MCF 10A (cell line): Measurements from ENCODE around the gene TNS1. TPM values are rescaled to one million over a fixed set of nuclear protein-coding genes. Genes with fewer than 3 reads are reported as not detected.
A peak's percentile ranks its signal among the peaks of the same experiment; 100 is the strongest.

Source experiments
- BruUV-seq: library from RNA; stranded (reverse); fragments of 400-500 nt; replicated peaks from 2 replicates; lab custom pipeline; 2021; lab: Mats Ljungman, UMichigan
- CTCF ChIA-PET: fragments of 300-600 bp; sonication (Branson Sonifier 250); formaldehyde crosslinking; extraction: SDS; loops from one replicate; lab custom pipeline; 2021; ENCODE audit warnings: antibody characterized with exemption, inconsistent platforms; lab: Yijun Ruan, JAX
- POLR2A ChIA-PET: fragments of 300-600, 350-650 bp; sonication (Branson Sonifier 250); formaldehyde crosslinking; extraction: SDS; loops from one replicate; lab custom pipeline; 2020; ENCODE audit warnings: antibody characterized with exemption, inconsistent platforms; lab: Yijun Ruan, JAX
- DNase-seq: peaks from one replicate; pipeline ENCODE4 v3.0.0-alpha.2; 2018; ENCODE audit not compliant: unreplicated experiment
- H3K27ac Mint-ChIP-seq: one replicate; pipeline ENCODE4 v1.8.0; 2022; ENCODE audit warnings: mild to moderate bottlenecking, low read depth, mixed read lengths; ENCODE audit not compliant: unreplicated experiment
- H3K27me3 Mint-ChIP-seq: one replicate; pipeline ENCODE4 v1.8.0; 2022; ENCODE audit warnings: mixed read lengths; ENCODE audit not compliant: insufficient read depth, unreplicated experiment
- H3K36me3 Mint-ChIP-seq: one replicate; pipeline ENCODE4 v1.8.0; 2022; ENCODE audit warnings: mild to moderate bottlenecking, moderate library complexity, mixed read lengths; ENCODE audit not compliant: insufficient read depth, unreplicated experiment
- H3K4me1 Mint-ChIP-seq: one replicate; pipeline ENCODE4 v1.8.0; 2022; ENCODE audit warnings: mixed read lengths; ENCODE audit not compliant: insufficient read depth, unreplicated experiment
- H3K4me3 Mint-ChIP-seq: one replicate; pipeline ENCODE4 v1.8.0; 2022; ENCODE audit warnings: mild to moderate bottlenecking, moderate library complexity, mixed read lengths; ENCODE audit not compliant: unreplicated experiment
- H3K9me3 Mint-ChIP-seq: one replicate; pipeline ENCODE4 v1.8.0; 2022; ENCODE audit warnings: mixed read lengths; ENCODE audit not compliant: unreplicated experiment
- intact Hi-C: fragments of 100-400 bp; cut with micrococcal nuclease; formaldehyde crosslinking; loops from 2 replicates; pipeline ENCODE4 v1.14.1; 2022
- total RNA-seq: library from RNA; stranded (reverse); gene quantifications from 2 replicates; pipeline ENCODE4 v1.2.3, GENCODE V29; 2022
- TF ChIP-seq, protein P1 (sequence below): fragments of 200-600 bp; IDR thresholded peaks from one replicate; pipeline ENCODE4 v1.8.0; 2022; ENCODE audit warnings: antibody characterized with exemption, mild to moderate bottlenecking; ENCODE audit not compliant: unreplicated experiment

TNS1 gene
- total RNA-seq, 1 experiment from 2014 or later = 3.3 TPM

DNA sequence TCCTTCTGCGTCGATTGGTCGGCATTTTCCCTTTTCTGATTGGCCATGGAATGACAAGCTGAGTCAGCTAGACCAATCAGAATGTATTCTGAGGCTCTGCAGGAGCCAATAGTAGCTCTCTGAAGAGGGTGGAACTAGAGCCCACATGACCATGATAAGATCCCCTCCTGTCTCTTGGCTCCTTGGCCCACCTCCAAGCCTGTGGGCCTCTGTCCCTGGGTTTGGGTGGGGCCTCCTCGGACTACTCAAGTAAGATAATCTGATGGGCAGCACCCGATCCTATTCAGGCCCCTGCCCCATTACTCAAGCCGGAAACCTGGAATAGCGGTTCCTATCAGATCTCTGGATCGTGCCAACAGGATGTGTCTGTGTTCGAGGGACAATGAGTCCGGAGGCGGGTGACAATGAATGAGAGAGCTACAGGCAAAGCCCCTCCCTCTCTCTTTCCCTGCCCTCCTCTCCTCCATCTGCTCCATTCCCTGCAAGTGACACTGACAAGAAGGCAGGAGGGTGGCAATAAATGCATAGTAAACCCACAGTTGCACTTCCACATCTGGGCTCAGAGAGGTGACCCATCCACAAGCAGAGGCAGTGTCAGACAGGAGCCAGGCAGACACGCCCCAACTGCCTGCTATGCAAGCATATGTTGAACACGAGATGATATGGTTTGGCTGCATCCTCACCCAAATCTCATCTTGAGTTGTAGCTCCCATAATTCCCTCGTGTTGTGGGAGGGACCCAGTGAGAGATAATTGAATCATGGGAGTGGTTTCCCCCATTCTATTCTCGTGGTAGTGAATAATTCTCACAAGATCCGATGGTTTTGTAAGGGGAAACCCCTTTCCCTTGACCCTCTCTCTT is 114.7 kb downstream of the TNS1 start:
- CTCF ChIA-PET = interaction anchor here (0.6 to 17.1 kb wide), 31 partner anchors 8 to 234 kb away, joined by 3 to 678 read pairs (median 6); partner anchors contain the start of genes RUFY4 and TNS1
- peaks cover 13% of the 10 kb centered on the region for H3K27me3 Mint-ChIP-seq
- peaks cover 6% of the 10 kb centered on the region for H3K36me3 Mint-ChIP-seq
- BruUV-seq = no TSS peak
- TF ChIP-seq, protein P1, sequence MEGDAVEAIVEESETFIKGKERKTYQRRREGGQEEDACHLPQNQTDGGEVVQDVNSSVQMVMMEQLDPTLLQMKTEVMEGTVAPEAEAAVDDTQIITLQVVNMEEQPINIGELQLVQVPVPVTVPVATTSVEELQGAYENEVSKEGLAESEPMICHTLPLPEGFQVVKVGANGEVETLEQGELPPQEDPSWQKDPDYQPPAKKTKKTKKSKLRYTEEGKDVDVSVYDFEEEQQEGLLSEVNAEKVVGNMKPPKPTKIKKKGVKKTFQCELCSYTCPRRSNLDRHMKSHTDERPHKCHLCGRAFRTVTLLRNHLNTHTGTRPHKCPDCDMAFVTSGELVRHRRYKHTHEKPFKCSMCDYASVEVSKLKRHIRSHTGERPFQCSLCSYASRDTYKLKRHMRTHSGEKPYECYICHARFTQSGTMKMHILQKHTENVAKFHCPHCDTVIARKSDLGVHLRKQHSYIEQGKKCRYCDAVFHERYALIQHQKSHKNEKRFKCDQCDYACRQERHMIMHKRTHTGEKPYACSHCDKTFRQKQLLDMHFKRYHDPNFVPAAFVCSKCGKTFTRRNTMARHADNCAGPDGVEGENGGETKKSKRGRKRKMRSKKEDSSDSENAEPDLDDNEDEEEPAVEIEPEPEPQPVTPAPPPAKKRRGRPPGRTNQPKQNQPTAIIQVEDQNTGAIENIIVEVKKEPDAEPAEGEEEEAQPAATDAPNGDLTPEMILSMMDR = no peak
- DNase-seq = no peak
- intact Hi-C loops = no loop called here
- POLR2A ChIA-PET = interaction anchor here (0.7 kb wide), 1 partner anchor 90 kb away, joined by 3 read pairs; no protein-coding TSS in a partner anchor
- no peaks in the 10 kb centered on the region for H3K9me3 Mint-ChIP-seq
- no peak overlapping the region for H3K27ac Mint-ChIP-seq
- H3K4me3 Mint-ChIP-seq = no peak overlapping the region
- no peaks in the 10 kb centered on the region for H3K4me1 Mint-ChIP-seq

GRCh38 chr2:217886720-217887309 is 116.0 kb downstream of the TNS1 start:
- H3K36me3 Mint-ChIP-seq = peaks cover 6% of the 10 kb centered on the region
- no peak overlapping the region for H3K27ac Mint-ChIP-seq
- ChIA-PET POLR2A (interaction anchor here (0.6 to 1.6 kb wide), 3 partner anchors 96 to 100 kb away, joined by 3 to 8 read pairs (median 6); no protein-coding TSS in a partner anchor), CTCF (interaction anchor here (0.6 to 17.1 kb wide), 73 partner anchors 9 to 884 kb away, joined by 3 to 678 read pairs (median 4); partner anchors contain the start of gene RUFY4)
- TF ChIP-seq, protein P1 = peak; percentile 75
- peaks cover 13% of the 10 kb centered on the region for H3K27me3 Mint-ChIP-seq
- no peaks in the 10 kb centered on the region for H3K4me1 Mint-ChIP-seq
- BruUV-seq = no TSS peak
- intact Hi-C loops = loop anchor here (1.0 kb wide), 4 partner anchors 97 to 147 kb away; no protein-coding TSS in a partner anchor
- H3K9me3 Mint-ChIP-seq = no peaks in the 10 kb centered on the region
- H3K4me3 Mint-ChIP-seq = no peak overlapping the region
- DNase-seq = peak; percentile 87

DNA sequence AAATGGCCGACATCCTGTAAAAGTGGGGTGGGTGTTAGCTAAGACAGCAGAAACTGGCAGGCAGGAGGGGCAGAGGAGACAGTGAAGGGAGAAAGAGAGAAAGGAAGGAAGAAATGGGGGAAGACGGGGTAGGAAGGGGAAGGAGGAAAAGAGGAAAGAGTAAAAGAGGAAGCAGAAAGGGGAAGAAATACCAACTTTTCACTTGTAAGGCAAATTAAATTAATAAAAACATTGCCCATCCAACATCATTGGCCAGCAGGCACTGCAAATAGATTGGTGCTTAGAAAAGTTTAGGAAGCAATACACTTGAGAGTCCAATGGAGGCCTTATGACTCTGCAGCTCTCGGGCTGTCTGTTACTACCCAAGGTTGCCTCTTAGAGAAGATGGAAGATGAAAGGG is 116.7 kb downstream of the TNS1 start:
- intact Hi-C loops = loop anchor here (1.0 kb wide), 4 partner anchors 96 to 148 kb away; no protein-coding TSS in a partner anchor
- H3K9me3 Mint-ChIP-seq = no peaks in the 10 kb centered on the region
- H3K4me3 Mint-ChIP-seq = no peak overlapping the region
- ChIA-PET CTCF (interaction anchor here (0.6 to 17.1 kb wide), 34 partner anchors 11 to 1664 kb away, joined by 3 to 678 read pairs (median 6); no protein-coding TSS in a partner anchor), POLR2A (interaction anchor here (1.3 to 1.6 kb wide), 2 partner anchors 96 to 100 kb away, joined by 6 to 8 read pairs; no protein-coding TSS in a partner anchor)
- peaks cover 6% of the 10 kb centered on the region for H3K36me3 Mint-ChIP-seq
- BruUV-seq = no TSS peak
- TF ChIP-seq, protein P1 = no peak
- H3K4me1 Mint-ChIP-seq = no peaks in the 10 kb centered on the region
- no peak for DNase-seq
- peaks cover 13% of the 10 kb centered on the region for H3K27me3 Mint-ChIP-seq
- no peak overlapping the region for H3K27ac Mint-ChIP-seq

DNA sequence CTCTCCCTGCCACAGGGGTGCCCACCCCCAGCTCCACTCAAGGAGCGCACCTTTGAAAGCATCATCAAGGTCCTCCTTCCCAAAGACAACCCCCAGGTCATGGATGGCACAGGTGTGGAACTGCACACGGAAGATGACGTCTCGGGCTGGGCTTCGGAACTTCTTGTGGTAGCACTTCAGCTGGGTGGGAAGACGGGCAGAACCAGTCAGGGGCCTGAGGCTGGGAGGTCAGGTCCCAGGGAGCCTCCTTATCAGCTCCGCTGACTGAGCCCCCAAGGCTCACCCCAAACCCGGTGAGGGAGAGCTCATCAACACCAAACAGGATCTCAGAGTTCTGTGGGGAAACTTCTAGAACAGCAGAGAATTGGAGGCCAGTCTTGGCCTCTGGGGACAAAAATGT is 117.8 kb downstream of the TNS1 start:
- peaks cover 13% of the 10 kb centered on the region for H3K27me3 Mint-ChIP-seq
- H3K36me3 Mint-ChIP-seq = peaks cover 6% of the 10 kb centered on the region
- TF ChIP-seq, protein P1 = no peak
- H3K27ac Mint-ChIP-seq = no peak overlapping the region
- H3K4me1 Mint-ChIP-seq = no peaks in the 10 kb centered on the region
- H3K4me3 Mint-ChIP-seq = no peak overlapping the region
- CTCF ChIA-PET = interaction anchor here (0.6 to 17.1 kb wide), 16 partner anchors 8 to 148 kb away, joined by 3 to 678 read pairs (median 7); no protein-coding TSS in a partner anchor
- no peak for DNase-seq
- H3K9me3 Mint-ChIP-seq = no peaks in the 10 kb centered on the region
- intact Hi-C loops = no loop called here
- POLR2A ChIA-PET = interaction anchor here (0.7 kb wide), 2 partner anchors 13 to 20 kb away, joined by 3 read pairs; no protein-coding TSS in a partner anchor
- no TSS peak for BruUV-seq
